ENCODE data around the gene LPAR3.

The LPAR3 gene

GRCh38 chr1:84823991-84824390 is 69.0 kb downstream of the LPAR3 start:
- no peak for DNase-seq

DNA sequence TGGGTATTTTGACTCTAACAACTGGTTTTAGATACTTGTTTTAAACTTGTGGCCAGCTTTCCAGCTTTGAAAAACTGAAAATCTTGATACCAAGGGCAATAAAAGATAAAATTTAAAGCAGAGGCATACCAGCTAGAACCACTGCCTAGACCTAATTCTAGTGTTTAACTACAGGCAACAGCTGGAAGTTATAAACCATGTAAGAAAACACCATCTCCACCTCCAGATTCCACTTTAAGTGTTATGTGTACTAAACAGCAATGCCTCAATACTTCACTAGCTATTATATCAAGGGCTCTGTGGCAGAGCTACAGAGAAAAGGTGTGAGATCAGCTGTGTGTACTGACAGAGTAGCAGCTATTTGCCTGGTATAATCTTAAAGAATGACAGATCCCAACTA is 69.5 kb downstream of the LPAR3 start:
- no peak for DNase-seq

GRCh38 chr1:84810343-84810742 is 82.7 kb downstream of the LPAR3 start:
- DNase-seq, result no peak

DNA sequence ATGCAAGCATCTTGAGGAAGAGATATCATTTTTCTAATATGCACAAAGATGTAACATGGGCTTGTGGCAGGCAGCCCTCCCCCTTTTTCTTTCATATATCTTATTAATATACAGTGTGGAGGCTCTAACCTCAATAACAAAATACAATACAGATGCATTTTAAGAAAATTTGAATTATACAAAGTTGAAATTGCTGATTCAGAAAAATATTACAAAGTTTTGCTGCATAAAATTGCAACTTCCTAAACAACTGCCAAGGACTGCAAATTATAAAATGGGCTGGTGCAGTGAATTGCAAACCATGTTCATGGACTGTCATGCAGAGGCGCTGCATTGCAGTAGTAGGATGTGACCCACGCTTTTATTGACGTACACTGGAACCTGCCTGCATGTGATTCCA is 84.0 kb downstream of the LPAR3 start:
- DNase-seq, result no peak

DNA sequence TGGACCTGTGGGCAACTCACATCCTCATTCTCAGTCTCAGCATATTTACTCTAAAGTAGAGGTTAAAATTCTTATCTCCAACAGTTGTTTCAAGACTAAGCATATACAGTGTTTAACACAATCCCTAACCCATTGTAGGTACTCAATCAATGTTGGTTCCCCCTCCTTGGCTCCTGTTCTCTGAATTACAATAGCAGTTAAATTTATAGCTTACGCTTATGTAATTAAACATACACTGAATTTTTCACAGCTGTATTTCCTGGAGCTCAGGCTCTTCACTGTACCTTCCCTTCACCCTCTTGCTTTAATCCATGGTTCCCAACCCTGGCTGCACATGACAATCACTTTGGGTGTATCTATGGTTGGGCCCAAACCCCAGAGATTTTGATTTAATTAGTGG is 89.4 kb downstream of the LPAR3 start:
- DNase-seq, result no peak

DNA sequence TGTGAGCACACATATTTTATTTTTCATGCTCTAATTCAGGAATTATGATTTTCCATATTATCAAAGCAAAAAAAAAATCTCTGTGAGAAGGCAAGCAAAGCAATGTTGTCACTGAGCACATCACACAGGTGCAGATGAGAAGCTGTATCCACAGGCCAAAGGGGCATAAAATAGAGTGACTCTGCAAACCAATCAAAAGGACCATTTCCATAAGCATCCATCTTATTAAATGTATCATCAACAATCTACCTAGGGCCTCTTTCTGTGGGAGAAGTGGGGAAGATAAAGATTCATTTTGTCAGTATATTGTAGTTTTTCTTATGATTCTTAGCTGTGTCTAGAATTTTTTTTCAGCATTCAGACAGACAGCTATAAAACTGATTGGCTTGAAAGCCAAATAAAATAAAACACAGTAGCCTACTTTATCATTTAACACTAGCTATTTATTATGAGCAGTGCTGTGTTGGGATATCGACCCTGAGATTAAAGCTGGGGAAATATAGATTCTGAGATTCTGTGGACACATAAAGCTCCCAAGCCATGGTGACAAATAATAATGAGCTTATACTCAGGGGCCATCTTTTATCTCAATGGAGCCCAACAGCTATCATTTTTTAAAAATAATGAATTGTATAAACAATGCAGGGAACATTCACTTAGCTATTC is 90.3 kb downstream of the LPAR3 start:
- no peak for DNase-seq

DNA sequence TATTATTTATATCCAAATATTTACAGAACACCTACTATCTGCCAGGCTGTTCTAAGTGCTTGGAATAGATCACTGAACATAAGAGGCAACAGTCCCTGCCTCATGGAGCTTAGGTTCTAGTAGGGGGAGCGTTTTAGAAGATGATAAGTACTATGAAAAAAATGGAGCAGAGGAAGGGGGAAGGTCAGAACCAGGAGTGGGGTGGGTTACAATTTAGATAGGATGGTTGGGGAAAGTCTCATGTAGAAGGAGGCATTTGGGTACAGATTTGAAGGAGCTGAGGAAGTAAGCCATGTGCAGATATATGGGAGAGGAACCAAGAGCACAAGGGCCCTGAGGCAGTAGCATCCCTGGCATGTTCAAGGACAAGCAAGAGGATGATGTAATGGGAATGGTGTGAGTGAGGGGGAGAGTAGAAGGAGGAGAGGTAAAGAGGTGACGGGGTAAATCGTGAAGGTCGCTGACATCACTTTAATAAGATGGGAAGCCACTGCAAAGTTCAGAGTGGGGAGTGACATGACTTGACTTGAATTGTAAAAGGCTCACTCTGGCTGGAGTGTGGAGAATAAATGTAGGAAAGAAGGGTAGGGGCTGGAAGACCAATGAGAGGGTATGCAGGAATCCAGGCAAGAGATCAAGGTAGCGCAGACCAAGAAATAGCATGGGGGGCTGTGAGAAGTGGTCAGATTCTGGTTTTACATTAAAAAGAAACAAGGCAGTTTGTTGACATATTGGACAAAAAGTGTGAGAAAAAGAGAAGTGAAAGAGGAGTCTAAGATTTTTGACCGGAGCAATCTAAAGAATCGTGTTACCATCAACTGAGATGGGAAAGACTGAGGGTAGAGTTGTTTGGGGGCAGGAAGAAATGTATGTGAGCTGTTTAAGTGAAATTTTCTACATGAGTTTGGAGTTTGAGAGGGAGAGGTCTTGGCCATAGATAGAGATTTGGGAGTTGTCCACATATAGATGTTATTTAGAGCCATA is 92.6 kb downstream of the LPAR3 start:
- DNase-seq, result no peak

- DNase-seq, result no peak
These were observed 95.4 kb downstream of the LPAR3 start for GRCh38 chr1:84797603-84798002.

GRCh38 chr1:84795966-84796600 is 96.9 kb downstream of the LPAR3 start:
- no peak for DNase-seq

DNA sequence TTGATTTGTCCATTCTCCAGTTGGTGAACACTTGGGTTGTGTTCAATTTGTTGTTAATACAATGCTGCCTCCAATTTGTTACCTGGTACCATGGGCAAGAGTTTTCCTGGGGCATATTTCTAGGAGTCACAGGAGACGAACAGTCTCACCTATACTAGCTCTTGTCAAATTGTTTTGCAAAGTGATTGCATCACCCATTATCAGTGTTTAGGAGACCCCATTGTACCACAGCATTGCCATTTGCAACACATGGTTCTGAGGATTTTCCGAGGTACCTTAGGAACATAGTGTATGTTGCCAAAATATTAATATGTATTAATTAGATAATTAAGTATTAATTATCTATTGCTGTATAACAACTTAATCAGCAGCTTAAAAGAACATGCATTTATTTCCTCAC is 97.8 kb downstream of the LPAR3 start:
- DNase-seq, result no peak

DNA sequence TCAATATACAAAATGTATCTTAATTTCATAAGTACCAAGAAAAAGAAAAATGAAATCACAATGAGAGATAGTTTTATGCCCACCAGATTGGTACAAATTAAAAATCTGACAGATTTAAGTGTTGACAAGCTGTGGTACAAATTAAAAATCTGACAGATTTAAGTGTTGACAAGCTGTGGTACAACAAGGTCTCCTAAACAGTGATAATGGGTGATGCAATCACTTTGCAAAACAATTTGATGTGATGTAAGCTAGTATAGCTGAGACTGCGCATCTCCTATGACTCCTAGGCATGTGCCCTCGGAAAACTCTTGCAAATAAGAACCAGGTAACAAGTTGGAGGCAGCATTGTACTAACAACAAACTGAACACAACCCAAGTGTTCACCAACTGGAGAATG is 100.6 kb downstream of the LPAR3 start:
- DNase-seq, result no peak

- no peak for DNase-seq
These were observed 104.0 kb downstream of the LPAR3 start for GRCh38 chr1:84789014-84789413.

DNA sequence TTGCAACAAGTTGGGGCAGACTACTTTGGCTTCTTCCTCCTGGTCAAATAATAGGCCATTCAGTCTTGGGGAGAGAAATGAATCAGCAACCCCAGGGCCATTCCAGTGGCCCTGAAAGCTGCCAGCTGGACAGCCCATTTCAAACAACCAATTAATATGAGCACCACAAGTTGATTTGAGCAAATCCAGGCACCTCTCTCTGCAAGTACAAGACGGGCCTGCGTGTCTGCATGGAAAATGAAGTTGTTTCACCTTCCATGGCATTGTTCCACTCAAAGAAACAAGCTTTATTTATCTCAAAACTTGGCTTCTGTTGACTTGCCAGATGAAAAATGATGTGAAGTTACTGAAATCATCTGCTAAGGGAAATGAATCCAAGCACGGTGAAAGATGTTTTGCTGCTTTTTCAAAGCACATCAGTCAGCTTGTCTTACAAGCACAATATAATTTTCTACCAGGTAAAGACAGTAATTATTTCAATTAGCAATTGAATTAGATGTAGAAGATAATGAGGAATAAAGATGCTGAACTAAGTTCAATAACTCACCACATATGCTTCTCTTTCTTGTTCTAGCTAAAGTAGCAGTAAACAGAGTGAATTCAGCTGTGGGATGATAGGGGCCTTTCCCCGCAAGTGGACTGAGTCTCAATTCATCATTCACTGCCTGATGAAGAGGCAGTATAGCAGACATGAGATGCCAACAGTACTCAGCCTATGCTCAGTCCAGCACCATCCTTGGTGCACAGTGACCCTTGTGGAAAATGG is 107.6 kb downstream of the LPAR3 start:
- no peak for DNase-seq

DNA sequence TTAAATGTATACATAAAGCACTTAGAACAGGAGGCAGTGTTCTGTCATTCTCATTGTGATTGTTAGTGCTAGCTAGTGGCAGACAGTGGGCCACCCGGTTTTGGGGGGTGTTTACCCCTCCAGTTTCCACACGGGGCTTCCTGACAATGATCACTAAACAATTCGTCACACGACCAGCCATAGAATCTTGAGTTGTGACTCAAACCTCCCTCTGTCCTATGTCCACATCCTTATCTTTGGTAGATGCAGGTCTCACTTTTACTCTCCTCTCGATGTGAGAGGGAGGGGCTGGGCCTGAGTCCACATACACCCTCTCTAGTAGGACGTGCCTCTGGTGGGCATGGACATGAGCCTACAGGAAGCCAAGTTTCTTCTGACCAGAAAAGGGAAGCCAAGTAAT is 110.1 kb downstream of the LPAR3 start:
- no peak for DNase-seq

DNA sequence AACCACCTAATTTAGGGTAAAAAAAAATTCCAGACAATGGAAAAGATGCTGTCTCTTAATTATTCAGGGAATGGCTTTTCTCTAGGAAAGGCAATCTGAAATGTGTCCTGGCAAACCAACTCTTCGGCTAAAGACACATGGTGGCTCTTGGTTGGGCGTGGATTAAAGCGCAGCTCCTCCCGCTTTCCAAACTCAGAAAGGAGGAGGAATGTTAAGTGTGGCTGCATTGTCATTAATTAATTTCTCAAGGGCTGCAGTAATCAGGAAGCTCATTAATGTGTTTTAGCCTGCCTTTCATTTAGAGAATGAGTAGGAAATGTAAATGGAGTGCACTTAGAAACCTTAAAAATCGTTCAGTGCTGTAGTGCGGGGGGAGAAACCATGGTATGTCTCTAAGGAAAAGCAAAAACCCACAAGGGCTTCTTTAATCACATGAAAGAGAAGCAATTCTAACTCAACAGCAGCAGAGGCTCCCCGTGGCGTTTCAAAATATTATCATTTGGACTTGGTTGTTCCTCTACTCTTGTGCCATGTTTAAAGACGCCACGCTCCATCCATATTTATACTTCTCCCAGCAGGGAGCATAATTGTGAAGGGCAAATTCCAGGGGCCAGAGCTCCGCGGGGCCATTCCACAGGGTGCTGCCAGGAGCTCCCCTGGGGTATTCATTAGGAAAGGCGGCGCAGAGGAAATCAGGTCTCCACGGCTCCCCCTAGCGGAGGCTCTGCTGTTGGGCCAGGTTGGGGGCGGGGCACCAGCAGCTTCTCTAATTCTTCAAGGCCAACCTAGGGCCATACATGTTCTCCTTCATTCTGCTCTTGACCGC is 110.8 kb downstream of the LPAR3 start:
- peak; percentile 59 for DNase-seq

DNA sequence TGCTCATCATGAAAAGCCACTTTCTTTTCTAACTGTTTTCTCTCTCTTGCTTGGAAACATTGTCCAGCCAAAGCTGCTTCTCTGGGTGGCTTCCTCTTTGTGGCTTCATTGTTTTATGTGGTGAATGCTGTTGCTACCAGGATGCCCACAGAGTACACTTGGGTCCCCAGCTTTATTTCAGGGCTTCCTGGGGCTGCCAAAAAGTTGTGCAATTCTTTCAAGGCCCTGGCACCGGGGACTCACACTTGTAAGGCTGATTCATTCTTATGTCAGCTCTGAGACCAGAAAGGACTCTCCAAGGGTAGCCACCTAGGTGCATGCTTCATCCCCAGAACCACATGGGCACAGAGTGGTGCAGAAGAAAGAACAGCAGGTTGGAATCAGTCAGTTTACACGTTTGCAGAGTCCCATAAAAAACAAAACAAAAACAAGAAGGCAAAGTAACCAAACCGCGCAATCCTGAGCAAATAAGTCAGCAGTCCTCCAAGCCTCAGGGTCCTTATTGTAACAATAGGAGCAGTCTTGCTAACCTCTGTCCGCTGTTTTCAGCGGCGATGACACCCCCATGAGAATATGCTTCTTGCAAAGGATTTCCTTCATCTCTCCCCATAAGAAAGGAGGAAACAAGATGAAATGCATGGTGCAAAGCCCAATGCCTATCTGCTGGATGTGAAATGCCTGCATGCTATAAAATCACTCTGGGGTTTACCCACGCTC is 112.8 kb downstream of the LPAR3 start:
- peak; percentile 8 for DNase-seq

GRCh38 chr1:84776639-84777038 is 116.4 kb downstream of the LPAR3 start:
- no peak for DNase-seq

DNA sequence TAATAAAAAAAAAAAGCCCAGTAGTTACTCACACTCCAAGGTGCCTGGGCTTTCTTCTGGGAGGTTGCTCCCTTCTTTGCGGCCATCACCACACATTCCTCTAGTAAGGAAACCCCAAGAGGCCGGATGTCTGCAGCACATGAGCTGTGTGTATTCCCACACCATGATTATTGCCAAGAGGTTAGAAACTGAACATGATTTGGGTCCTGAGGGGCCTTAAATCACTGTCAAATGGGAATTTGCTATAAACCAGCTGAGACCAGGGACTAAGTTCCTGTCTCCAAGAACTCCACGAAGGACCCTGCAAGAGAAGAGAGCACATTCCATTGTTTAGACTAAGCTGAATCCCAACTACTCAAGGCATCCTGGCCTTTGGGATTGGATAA is 117.5 kb downstream of the LPAR3 start:
- no peak for DNase-seq

- no peak for DNase-seq
These were observed 118.1 kb downstream of the LPAR3 start for GRCh38 chr1:84774669-84775534.

- DNase-seq, result no peak
These were observed 119.0 kb downstream of the LPAR3 start for GRCh38 chr1:84773933-84774497.
